Lung (tissue), 12 donors: ENCODE results near the gene CAMKMT. TPM values are rescaled to one million over a fixed set of nuclear protein-coding genes. Genes with fewer than 3 reads are reported as not detected.

Experiments
- ATAC-seq: fragments of 200-7000 bp; cut with Tn5 transposase; one replicate; pipeline ENCODE4 v1.9.1; 2020; ENCODE audit warnings: moderate number of reproducible peaks; ENCODE audit not compliant: insufficient read depth, low FRiP score
- DNase-seq, 3 donors: peaks; one replicate each; pipeline ENCODE4 v3.0.0-alpha.2; 2013 to 2017
- H3K27ac ChIP-seq, 2 donors: one replicate each; pipeline ENCODE4 v1.5.1; 2013; ENCODE audit warnings: mild to moderate bottlenecking in 2 of 2, moderate library complexity in 2 of 2, control low read depth in 1 of 2, inconsistent platforms in 1 of 2, low read depth in 1 of 2, low read length in 1 of 2
- H3K27me3 ChIP-seq, 3 donors: one replicate each; pipeline ENCODE4 v1.5.1; 2013; ENCODE audit warnings: low read length in 2 of 3; ENCODE audit not compliant: control insufficient read depth in 3 of 3, insufficient read depth in 3 of 3
- H3K36me3 ChIP-seq, 4 donors: one replicate each; pipeline ENCODE4 v1.5.1; 2013; ENCODE audit warnings: low read length in 4 of 4, mild to moderate bottlenecking in 1 of 4, moderate library complexity in 1 of 4; ENCODE audit not compliant: control insufficient read depth in 4 of 4, insufficient read depth in 4 of 4
- H3K4me1 ChIP-seq, 5 donors: one replicate each; pipeline ENCODE4 v1.5.1; 2013; ENCODE audit warnings: low read length in 5 of 5, mild to moderate bottlenecking in 2 of 5, moderate library complexity in 1 of 5; ENCODE audit not compliant: control insufficient read depth in 5 of 5, insufficient read depth in 5 of 5
- H3K4me3 ChIP-seq: one replicate; pipeline ENCODE4 v1.5.1; 2013; ENCODE audit warnings: mild to moderate bottlenecking, control low read depth, moderate library complexity
- H3K9ac ChIP-seq, 2 donors: one replicate each; pipeline ENCODE4 v1.5.1; 2013; ENCODE audit warnings: low read length in 2 of 2, control low read depth in 1 of 2; ENCODE audit not compliant: insufficient read depth in 1 of 2
- H3K9me3 ChIP-seq, 4 donors: one replicate each; pipeline ENCODE4 v1.5.1; 2013; ENCODE audit warnings: low read length in 3 of 4, mild to moderate bottlenecking in 1 of 4, moderate library complexity in 1 of 4; ENCODE audit not compliant: control insufficient read depth in 4 of 4, insufficient read depth in 3 of 4
- WGBS, 2 donors: extraction: QIAGEN DNeasy Blood & Tissue Kit; methylation state at CpG; one replicate each; pipeline ENCODE4 v1.1.7; 2013; 5-methylcytosine and 5-hydroxymethylcytosine counted together
- polyA plus RNA-seq, 2 donors: library from polyadenylated mRNA; stranded (reverse); fragments of 200-250 nt; gene quantifications; one replicate each; pipeline ENCODE4 v1.2.1, GENCODE V29; 2013
- total RNA-seq, 2 donors: library from RNA; depleted of rRNA in 1 of 2; stranded (reverse); fragments of >200 nt in 1 of 2; gene quantifications; one replicate each; pipeline ENCODE4 v1.2.1, GENCODE V29; 2014 to 2021
- TF ChIP-seq, protein P1 (sequence below): IDR thresholded peaks from 2 replicates; pipeline ENCODE4 v1.5.1; 2012; ENCODE audit warnings: mild to moderate bottlenecking; ENCODE audit errors: control extremely low read depth, extremely low read depth
- donor health status: control.
- donor health status: control.
- donor health status: Bipolar disorder and iron deficiency.
- donor health status: healthy.
- donor health status: DM: yes; HTN: yes; CAD: no.

CAMKMT gene
- total and polyA plus RNA-seq, 4 donors, result 3.6 to 19.7 (median 8.4) TPM

GRCh38 chr2:44684559-44684958 is 322.8 kb downstream of the CAMKMT start:
- no peak for DNase-seq
- Histone ChIP-seq H3K27ac (no peak overlapping the region), H3K27me3 (no peaks in the 10 kb centered on the region), H3K36me3 (no peaks in the 10 kb centered on the region), H3K9ac (no peak overlapping the region), H3K4me1 (peaks cover 0 to 29% (median 6%) of the 10 kb centered on the region in 5 donors), H3K9me3 (peaks cover 0 to 2% (median 0%) of the 10 kb centered on the region in 4 donors), H3K4me3 (no peak overlapping the region)
- no peak for ATAC-seq
- TF ChIP-seq, protein P1, sequence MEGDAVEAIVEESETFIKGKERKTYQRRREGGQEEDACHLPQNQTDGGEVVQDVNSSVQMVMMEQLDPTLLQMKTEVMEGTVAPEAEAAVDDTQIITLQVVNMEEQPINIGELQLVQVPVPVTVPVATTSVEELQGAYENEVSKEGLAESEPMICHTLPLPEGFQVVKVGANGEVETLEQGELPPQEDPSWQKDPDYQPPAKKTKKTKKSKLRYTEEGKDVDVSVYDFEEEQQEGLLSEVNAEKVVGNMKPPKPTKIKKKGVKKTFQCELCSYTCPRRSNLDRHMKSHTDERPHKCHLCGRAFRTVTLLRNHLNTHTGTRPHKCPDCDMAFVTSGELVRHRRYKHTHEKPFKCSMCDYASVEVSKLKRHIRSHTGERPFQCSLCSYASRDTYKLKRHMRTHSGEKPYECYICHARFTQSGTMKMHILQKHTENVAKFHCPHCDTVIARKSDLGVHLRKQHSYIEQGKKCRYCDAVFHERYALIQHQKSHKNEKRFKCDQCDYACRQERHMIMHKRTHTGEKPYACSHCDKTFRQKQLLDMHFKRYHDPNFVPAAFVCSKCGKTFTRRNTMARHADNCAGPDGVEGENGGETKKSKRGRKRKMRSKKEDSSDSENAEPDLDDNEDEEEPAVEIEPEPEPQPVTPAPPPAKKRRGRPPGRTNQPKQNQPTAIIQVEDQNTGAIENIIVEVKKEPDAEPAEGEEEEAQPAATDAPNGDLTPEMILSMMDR, result no peak

- H3K9me3 ChIP-seq, result peaks cover 0 to 2% (median 0%) of the 10 kb centered on the region in 4 donors
- H3K27ac ChIP-seq, result no peak overlapping the region
- TF ChIP-seq, protein P1, result no peak
- 90 to 95% methylated on average over 2 of the region's 2 CpGs for WGBS, 2 donors
- no peaks in the 10 kb centered on the region for H3K36me3 ChIP-seq
- H3K27me3 ChIP-seq, result no peaks in the 10 kb centered on the region
- peaks cover 0 to 10% (median 0%) of the 10 kb centered on the region in 5 donors for H3K4me1 ChIP-seq
- no peak for ATAC-seq
- H3K9ac ChIP-seq, result no peak overlapping the region
- DNase-seq, result no peak
- H3K4me3 ChIP-seq, result no peak overlapping the region
Observed at GRCh38 chr2:44686561-44686960, 324.8 kb downstream of the CAMKMT start.

- DNase-seq, result peak; percentile 45 to 86 (median 86)
- no peaks in the 10 kb centered on the region for H3K36me3 ChIP-seq
- no peaks in the 10 kb centered on the region for H3K27me3 ChIP-seq
- H3K27ac ChIP-seq, result no peak overlapping the region
- H3K4me1 ChIP-seq, result peaks cover 0 to 5% (median 0%) of the 10 kb centered on the region in 5 donors
- WGBS, 2 donors, result 81 to 89% methylated on average over 5 of the region's 5 CpGs
- TF ChIP-seq, protein P1, result no peak
- no peak for ATAC-seq
- no peak overlapping the region for H3K4me3 ChIP-seq
- H3K9me3 ChIP-seq, result peaks cover 0 to 2% (median 0%) of the 10 kb centered on the region in 4 donors
- no peak overlapping the region for H3K9ac ChIP-seq
Observed at GRCh38 chr2:44687686-44688455, 326.1 kb downstream of the CAMKMT start.
